A673 (cell line): ENCODE measurements around the gene MLKL.

Experiments used
- EZH2 ChIP-seq: fragments of 200-600 bp; sonication (generic); IDR thresholded peaks from 2 replicates; pipeline ENCODE4 v1.6.1; 2017; ENCODE audit warnings: borderline replicate concordance, low read depth, mild to moderate bottlenecking, mixed read lengths, antibody characterized with exemption, low read length; ENCODE audit not compliant: poor library complexity, severe bottlenecking
- TF ChIP-seq, protein P1 (sequence below): fragments of 300-800, 200-600 bp; sonication (generic); conservative IDR thresholded peaks from 2 replicates; pipeline ENCODE4 v1.5.1; 2017; ENCODE audit warnings: low read depth, mild to moderate bottlenecking, antibody characterized with exemption, low read length, moderate library complexity, mixed read lengths

DNA sequence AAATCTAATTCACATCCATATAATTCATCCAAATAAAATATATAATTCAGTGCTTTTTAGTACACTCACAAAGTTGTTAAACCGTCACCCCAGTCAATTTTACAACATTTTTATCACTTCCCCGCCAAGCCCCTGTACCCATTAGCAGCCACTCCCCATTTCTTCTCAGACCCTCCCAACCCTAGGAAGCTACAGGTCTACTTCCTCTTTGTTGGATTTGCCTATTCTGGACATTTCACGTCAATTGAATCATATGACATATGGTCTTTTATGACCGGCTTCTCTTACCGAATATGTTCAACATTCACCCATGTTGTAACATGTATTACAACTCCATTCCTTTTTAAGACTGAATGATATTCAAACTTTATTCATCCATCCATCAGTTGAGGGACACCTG is 19.9 kb upstream of the MLKL start:
- TF ChIP-seq, protein P1, sequence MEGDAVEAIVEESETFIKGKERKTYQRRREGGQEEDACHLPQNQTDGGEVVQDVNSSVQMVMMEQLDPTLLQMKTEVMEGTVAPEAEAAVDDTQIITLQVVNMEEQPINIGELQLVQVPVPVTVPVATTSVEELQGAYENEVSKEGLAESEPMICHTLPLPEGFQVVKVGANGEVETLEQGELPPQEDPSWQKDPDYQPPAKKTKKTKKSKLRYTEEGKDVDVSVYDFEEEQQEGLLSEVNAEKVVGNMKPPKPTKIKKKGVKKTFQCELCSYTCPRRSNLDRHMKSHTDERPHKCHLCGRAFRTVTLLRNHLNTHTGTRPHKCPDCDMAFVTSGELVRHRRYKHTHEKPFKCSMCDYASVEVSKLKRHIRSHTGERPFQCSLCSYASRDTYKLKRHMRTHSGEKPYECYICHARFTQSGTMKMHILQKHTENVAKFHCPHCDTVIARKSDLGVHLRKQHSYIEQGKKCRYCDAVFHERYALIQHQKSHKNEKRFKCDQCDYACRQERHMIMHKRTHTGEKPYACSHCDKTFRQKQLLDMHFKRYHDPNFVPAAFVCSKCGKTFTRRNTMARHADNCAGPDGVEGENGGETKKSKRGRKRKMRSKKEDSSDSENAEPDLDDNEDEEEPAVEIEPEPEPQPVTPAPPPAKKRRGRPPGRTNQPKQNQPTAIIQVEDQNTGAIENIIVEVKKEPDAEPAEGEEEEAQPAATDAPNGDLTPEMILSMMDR, result no peak
- TF ChIP-seq EZH2, result no peak
